HG03045 (cell line): Measurements from ENCODE around the gene WDR75.
"Not testable (repeated sequence)": the region's sequence is repeated elsewhere in the genome, so short reads cannot be mapped to it uniquely, and the experiment has no call there.

Experiments
- ATAC-seq: cut with Tn5 transposase; IDR thresholded peaks from one replicate; pipeline ENCODE4 v1.9.1; 2021; ENCODE audit warnings: mild to moderate bottlenecking, moderate library complexity; ENCODE audit not compliant: unreplicated experiment

Gene WDR75

DNA sequence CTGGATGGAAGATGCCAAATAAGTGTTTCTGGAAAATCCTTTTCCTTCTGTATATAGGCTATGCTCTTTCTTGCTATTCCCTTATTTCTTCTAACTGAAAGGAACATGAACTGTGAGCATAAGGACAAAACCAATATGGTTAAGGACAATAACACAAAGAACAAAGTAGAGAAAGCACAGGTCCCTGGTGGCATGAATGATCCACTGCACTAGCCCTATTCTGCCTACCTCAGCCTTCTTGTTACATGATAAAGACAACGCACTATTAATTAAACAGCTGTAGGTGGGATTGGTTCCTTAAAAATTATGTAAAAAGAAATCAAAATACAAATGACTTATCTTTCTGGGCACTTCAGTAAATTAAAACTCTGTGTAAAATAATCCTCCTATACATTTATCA is 1.9 kb upstream of the WDR75 start:
- no peak for ATAC-seq

GRCh38 chr2:189440644-189440946 is 679 bp upstream of the WDR75 start:
- peak; percentile 29 for ATAC-seq

DNA sequence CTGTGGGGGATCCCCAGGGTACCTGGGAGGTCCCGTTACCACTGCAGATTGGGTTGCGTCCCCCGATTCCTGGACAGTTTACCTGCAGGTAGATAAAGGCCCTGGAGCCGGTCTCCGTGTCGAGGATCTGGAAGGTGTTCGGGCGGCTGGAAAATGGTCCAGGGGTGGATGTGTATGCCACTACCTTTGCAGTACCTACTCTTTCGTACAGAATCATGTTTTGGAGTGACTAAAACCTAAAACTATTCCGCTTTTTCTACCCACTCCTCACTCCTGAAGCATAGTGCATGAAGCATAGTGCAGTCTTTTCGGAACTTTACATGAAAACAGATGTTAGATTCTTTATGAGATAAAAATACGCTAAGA is 418 bp downstream of the WDR75 start:
- no peak for ATAC-seq

GRCh38 chr2:189442468-189442867 is 1.2 kb downstream of the WDR75 start:
- ATAC-seq, result no peak

- peak; percentile 36 for ATAC-seq
These were observed 3.0 kb downstream of the WDR75 start for GRCh38 chr2:189444322-189444721.

GRCh38 chr2:189446780-189447179 is 5.5 kb downstream of the WDR75 start:
- no peak for ATAC-seq

GRCh38 chr2:189454009-189454408 is 12.7 kb downstream of the WDR75 start:
- no peak for ATAC-seq

GRCh38 chr2:189465076-189465475 is 23.8 kb downstream of the WDR75 start:
- no peak for ATAC-seq

- ATAC-seq, result no peak
These were observed 24.2 kb downstream of the WDR75 start for GRCh38 chr2:189465478-189465877.

DNA sequence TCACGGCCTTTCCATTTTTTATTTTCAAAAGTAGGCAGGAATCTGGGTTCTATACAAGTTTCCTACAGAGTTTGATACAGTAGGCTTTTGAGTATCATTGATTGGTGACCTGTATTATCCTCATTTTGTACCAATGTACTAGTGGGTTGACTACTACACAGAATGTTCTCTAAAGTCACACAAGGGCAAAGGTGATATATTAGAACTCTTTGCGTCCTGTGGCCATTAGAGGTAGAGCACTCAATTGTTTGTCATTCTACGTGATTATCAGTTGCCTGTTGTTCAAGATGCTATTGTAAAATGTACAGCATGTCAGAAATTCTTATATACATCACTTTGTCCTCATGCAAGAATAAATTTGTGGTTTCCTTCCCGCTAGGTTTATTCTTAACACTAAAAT is 24.8 kb downstream of the WDR75 start:
- ATAC-seq, result no peak

DNA sequence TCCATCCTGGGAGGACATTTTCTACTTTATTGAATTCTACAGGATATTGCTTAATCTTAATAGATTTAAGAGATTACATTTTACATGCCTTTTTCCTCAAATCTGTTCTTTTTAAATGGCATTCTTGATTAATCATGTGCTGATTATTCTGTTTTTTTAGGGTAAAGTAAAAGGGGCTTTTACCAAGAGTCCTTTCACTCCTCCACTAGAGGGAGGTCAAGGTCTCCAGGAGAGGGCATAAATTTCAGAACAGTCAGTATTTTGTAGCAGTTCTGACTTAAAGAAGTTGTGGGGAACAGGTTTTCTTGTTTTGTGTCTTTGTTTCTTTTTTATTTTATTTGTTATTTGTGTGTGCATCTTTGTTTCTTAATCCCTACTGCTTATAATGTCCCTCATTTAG is 25.4 kb downstream of the WDR75 start:
- no peak for ATAC-seq

- ATAC-seq, result no peak
These were observed 25.9 kb downstream of the WDR75 start for GRCh38 chr2:189467160-189467559.

GRCh38 chr2:189467593-189467992 is 26.3 kb downstream of the WDR75 start:
- no peak for ATAC-seq

- no peak for ATAC-seq
These were observed 33.3 kb downstream of the WDR75 start for GRCh38 chr2:189474526-189474925.

DNA sequence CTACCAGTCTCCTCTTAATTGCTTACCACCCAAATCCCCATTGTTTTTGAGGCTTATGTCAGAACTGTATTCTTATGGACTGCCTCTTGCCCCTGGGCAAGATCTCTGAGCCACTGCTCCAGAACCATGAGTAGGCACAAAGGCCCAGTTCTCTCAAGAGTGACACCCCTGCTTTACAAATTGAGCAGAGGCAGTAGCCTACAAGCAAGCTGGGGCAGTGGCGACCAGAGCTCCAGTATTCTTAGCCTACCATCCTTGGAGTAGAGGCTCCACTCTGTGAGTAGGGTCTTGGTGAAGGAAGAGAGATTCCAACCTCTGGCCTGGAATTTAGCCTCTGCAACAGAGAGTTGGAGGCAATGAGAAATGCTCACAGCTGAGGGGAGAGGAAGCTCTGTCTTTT is 36.5 kb downstream of the WDR75 start:
- no peak for ATAC-seq

DNA sequence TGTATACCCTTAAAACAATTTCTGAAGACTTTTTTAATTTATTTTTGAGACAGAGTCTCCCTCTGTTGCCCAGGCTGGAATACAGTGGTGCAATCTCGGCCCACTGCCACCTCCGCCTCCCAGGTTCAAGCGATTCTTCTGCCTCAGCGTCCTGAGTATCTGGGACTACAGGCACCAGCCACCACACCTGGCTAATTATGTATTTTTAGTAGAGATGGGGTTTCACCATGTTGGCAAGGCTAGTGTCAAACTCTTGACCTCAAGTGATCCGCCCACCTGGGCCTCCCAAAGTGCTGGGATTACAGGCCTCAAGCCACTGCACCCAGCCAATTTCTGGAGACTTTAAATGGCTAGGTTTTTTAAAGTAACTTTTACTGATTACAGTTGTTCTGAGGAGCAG is 37.0 kb downstream of the WDR75 start:
- ATAC-seq, result not testable (repeated sequence)

DNA sequence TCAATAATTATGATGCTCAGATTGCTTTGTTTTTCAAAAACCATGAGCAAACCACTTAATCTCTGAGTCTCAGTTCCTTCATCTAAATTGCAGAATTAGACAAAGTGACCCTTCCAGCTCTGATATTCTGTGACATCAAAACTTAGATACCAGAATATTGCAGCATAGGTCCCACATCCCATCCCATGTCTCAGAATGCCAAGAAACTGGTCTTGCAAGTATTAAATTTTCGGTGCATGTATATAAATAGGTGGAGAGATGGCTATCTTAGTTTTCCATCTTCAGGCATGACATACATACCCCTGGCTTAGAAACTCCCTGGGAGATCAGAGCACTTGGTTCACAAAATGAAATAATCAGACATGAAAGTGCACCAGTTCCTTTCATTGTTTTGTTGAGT is 39.8 kb downstream of the WDR75 start:
- ATAC-seq, result no peak

- ATAC-seq, result no peak
These were observed 42.3 kb downstream of the WDR75 start for GRCh38 chr2:189483571-189483970.

DNA sequence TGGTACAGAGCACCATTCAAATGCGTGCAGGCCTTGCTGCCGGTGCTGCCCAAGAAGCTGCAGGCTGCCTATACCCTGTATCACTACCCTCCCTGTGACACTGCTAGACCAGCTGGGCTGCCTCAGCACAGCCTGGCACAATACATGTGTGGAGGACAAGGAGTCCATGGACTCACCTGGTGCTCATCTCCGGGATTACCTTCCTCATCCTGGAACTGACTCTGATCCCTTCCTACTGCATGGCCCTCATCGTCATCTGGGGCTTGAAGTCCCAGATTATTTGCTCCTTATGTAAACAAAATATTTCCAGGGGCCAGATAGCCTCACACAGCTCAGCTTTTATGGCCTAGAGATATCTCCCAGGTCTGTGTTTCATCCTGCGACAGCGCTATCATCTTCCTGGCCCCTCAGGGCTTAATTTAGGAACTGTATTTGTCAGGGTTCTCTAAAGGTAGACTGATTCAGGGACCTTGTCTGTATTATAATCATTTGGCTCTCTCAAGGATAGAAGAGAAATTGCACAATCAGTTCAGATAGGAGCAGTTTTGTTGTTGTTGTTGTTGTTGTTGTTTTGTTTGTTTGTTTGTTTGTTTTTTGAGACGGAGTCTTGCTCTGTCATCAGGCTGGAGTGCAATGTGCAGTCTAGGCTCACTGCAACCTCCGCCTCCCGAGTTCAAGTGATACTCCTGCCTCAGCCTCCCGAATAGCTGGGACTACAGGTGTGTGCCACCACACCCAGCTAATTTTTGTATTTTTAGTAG is 42.9 kb downstream of the WDR75 start:
- ATAC-seq, result no peak

GRCh38 chr2:189485146-189485545 is 43.9 kb downstream of the WDR75 start:
- no peak for ATAC-seq

DNA sequence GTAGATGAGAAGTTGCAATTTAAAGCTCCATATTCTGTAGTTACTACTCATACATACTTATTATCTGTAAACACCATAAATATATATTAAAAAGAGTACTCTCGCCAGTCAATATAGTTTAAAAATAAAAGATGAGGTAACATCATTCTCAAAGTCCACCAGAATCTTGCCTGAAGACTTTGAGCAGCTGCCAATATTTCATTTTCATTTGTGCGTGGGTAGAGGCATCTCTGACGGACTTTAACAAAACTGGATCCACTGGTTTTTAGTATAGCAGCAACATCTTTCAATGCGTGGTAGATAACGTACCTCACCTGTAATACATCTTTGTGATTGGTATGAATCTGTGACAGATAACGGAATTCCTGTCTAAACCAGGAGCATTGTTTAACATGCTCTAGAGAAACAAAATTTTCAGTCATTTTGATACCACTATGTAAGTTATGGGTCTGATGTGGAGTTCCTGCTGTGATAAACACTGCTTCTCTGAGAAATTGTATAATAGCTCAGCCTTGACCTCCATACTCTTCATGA is 45.0 kb downstream of the WDR75 start:
- ATAC-seq, result no peak

DNA sequence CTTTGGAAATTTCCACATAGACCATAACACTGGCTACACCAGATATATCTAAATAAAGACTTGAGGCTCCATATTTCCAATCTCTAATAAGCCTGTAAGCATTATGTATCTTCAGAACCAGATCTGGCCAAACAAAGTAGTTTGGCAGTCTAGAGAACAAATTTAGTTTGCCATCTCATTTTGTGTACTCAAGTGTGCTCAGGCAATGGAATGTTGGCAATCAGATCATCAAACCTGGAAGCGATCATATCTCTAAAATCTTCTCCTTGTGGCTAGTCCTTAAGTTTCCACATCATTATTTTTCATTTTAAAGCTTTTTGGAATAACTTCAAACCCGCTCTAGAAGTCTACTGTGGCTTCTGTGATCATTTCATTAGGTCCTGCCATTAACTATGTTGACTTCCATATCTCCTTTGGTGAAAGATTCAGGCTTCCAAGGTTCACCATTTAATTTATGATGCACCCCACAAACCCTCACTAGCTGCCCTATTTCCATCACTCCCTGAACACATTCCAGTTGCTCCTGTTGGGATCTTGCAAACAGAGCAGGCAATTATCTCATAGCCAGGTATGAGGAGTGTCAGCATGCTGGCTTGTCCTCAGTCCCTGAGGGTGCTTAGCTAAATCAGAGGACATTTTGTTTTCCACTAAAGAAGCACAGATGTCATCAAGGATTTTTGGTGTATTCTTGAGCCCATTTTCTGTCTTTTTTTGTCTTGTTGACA is 46.2 kb downstream of the WDR75 start:
- no peak for ATAC-seq

- no peak for ATAC-seq
These were observed 46.7 kb downstream of the WDR75 start for GRCh38 chr2:189488008-189488310.
